A673 (cell line): Measurements from ENCODE around the gene LAMA4. TPM values are rescaled to one million over a fixed set of nuclear protein-coding genes. Genes with fewer than 3 reads are reported as not detected.

Experiments
- BruUV-seq: library from RNA; stranded (reverse); fragments of 400-500 nt; replicated peaks from 2 replicates; lab custom pipeline; 2021; lab: Mats Ljungman, UMichigan
- CTCF ChIA-PET: fragments of 300-600 bp; sonication (Branson Sonifier 250); formaldehyde crosslinking; loops from one replicate; lab custom pipeline; 2022; ENCODE audit warnings: antibody characterized with exemption; lab: Charles Lee
- POLR2A ChIA-PET: fragments of 300-600 bp; sonication (Branson Sonifier 250); formaldehyde crosslinking; loops from one replicate; lab custom pipeline; 2022; ENCODE audit warnings: antibody characterized with exemption; ENCODE audit not compliant: low non-redundant PET; lab: Charles Lee
- DNase-seq: peaks from one replicate; pipeline ENCODE4 v3.0.0-alpha.2; 2015; ENCODE audit warnings: low spot score
- H3K27ac ChIP-seq: fragments of 200-600 bp; sonication (generic); 2 replicates; pipeline ENCODE4 v1.5.1; 2016; ENCODE audit warnings: mixed run types, low read depth, mild to moderate bottlenecking, mixed read lengths, antibody characterized with exemption, low read length; ENCODE audit not compliant: poor library complexity, severe bottlenecking
- H3K27me3 ChIP-seq: fragments of 200-600 bp; sonication (generic); replicated peaks from 2 replicates; pipeline ENCODE4 v1.6.1; 2017; ENCODE audit warnings: mixed run types, low read depth, mild to moderate bottlenecking, mixed read lengths, antibody characterized with exemption, low read length; ENCODE audit not compliant: insufficient read depth, poor library complexity
- H3K36me3 ChIP-seq: fragments of 200-600 bp; sonication (generic); 2 replicates; pipeline ENCODE4 v1.6.1; 2016; ENCODE audit warnings: mixed run types, mild to moderate bottlenecking, mixed read lengths, antibody characterized with exemption, low read length; ENCODE audit not compliant: insufficient read depth, poor library complexity, severe bottlenecking
- H3K4me1 ChIP-seq: fragments of 200-600 bp; sonication (generic); 2 replicates; pipeline ENCODE4 v1.6.1; 2017; ENCODE audit warnings: mixed run types, mild to moderate bottlenecking, mixed read lengths, antibody characterized with exemption, low read length; ENCODE audit not compliant: insufficient read depth, poor library complexity, severe bottlenecking
- H3K4me3 ChIP-seq: fragments of 200-600 bp; sonication (generic); 2 replicates; pipeline ENCODE4 v1.5.1; 2016; ENCODE audit warnings: low read depth, mixed run types, mild to moderate bottlenecking, mixed read lengths, low read length; ENCODE audit not compliant: poor library complexity, severe bottlenecking
- H3K9me3 ChIP-seq: fragments of 200-600 bp; sonication (generic); 2 replicates; pipeline ENCODE4 v1.6.1; 2016; ENCODE audit warnings: mixed run types, low read depth, mild to moderate bottlenecking, mixed read lengths, antibody characterized with exemption, low read length; ENCODE audit not compliant: poor library complexity, severe bottlenecking
- EZH2 ChIP-seq: fragments of 200-600 bp; sonication (generic); IDR thresholded peaks from 2 replicates; pipeline ENCODE4 v1.6.1; 2017; ENCODE audit warnings: borderline replicate concordance, low read depth, mild to moderate bottlenecking, mixed read lengths, antibody characterized with exemption, low read length; ENCODE audit not compliant: poor library complexity, severe bottlenecking
- intact Hi-C: fragments of 100-400 bp; cut with micrococcal nuclease; formaldehyde crosslinking; loops from one replicate; pipeline ENCODE4 v1.10.0; 2022; ENCODE audit not compliant: unreplicated experiment
- total RNA-seq: library from RNA; stranded (reverse); gene quantifications from 2 replicates; pipeline ENCODE4 v1.2.3, GENCODE V29; 2021
- TF ChIP-seq, protein P1 (sequence below): fragments of 300-800, 200-600 bp; sonication (generic); conservative IDR thresholded peaks from 2 replicates; pipeline ENCODE4 v1.5.1; 2017; ENCODE audit warnings: low read depth, mild to moderate bottlenecking, antibody characterized with exemption, low read length, moderate library complexity, mixed read lengths

The LAMA4 gene
- total RNA-seq, 1 experiment from 2014 or later: 1.2 TPM

DNA sequence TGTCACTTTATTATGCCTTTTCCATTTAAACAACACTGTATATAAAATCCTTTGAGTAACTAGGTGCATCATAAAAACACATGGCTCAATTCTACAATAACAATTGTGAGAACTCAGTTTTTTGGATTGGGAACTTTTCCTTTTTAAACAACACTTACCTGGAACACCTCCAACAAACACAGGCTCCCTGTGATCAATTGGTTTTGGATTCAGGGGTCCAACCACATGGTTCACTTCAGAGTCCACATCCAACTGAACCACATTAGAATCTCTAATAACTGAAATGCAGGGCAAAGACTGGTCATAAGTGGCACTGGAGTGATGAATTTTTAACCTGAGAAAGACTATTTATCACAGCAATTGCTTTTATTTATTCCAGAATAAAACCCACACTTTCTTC, 140.4 kb downstream of the LAMA4 start:
- Histone ChIP-seq H3K27ac (no peak overlapping the region), H3K4me1 (no peaks in the 10 kb centered on the region), H3K9me3 (no peaks in the 10 kb centered on the region), H3K36me3 (no peaks in the 10 kb centered on the region), H3K27me3 (peaks cover 4% of the 10 kb centered on the region), H3K4me3 (no peak overlapping the region)
- CTCF ChIA-PET: no interaction called here
- TF ChIP-seq, protein P1, sequence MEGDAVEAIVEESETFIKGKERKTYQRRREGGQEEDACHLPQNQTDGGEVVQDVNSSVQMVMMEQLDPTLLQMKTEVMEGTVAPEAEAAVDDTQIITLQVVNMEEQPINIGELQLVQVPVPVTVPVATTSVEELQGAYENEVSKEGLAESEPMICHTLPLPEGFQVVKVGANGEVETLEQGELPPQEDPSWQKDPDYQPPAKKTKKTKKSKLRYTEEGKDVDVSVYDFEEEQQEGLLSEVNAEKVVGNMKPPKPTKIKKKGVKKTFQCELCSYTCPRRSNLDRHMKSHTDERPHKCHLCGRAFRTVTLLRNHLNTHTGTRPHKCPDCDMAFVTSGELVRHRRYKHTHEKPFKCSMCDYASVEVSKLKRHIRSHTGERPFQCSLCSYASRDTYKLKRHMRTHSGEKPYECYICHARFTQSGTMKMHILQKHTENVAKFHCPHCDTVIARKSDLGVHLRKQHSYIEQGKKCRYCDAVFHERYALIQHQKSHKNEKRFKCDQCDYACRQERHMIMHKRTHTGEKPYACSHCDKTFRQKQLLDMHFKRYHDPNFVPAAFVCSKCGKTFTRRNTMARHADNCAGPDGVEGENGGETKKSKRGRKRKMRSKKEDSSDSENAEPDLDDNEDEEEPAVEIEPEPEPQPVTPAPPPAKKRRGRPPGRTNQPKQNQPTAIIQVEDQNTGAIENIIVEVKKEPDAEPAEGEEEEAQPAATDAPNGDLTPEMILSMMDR: no peak
- TF ChIP-seq EZH2: no peak
- intact Hi-C loops: no loop called here
- no peak for DNase-seq
- BruUV-seq: no TSS peak
- POLR2A ChIA-PET: no interaction called here

DNA sequence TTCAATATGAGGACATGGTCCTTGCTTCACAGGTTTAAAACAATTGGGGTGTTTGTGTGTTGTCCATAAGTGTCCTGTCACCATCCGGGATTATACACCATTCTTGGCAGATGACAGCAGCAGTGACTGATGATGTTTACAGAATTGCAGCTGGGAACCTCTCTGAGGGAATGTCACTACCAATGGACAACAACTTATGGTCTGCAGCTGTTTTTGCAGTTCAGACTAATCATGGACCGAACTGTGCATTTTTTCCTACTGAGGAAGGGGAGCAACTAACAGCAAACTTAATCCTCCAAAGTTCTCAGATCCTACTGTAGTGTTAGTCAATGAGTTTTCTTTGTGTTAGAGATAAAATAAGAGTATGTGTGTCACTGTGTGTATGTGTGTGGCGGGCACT, 140.9 kb downstream of the LAMA4 start:
- Histone ChIP-seq H3K36me3 (no peaks in the 10 kb centered on the region), H3K27ac (no peak overlapping the region), H3K4me3 (no peak overlapping the region), H3K9me3 (no peaks in the 10 kb centered on the region), H3K4me1 (no peaks in the 10 kb centered on the region), H3K27me3 (peaks cover 4% of the 10 kb centered on the region)
- no TSS peak for BruUV-seq
- intact Hi-C loops: no loop called here
- no peak for DNase-seq
- CTCF ChIA-PET: no interaction called here
- TF ChIP-seq, protein P1: no peak
- TF ChIP-seq EZH2: no peak
- POLR2A ChIA-PET: no interaction called here

DNA sequence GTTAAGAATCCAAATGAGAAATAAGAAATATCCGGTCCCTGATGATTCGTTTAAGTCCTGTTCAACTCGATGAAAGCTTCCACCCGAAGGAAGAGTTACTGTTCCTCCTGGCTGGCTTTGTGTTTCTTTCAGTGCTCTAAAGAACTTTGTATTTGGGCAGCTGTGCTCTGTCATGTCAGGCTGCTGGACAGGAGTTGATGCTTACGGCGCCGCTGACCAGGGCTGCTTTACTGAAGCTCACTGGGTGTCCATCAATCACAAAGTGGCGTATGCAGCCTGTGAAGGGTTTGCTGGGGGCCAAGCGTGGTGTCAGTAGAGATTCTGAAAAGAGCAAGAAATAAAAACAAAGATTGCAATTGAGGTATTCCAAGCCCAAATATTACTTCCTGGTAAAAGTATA, 145.1 kb downstream of the LAMA4 start:
- Histone ChIP-seq H3K4me3 (no peak overlapping the region), H3K4me1 (no peaks in the 10 kb centered on the region), H3K9me3 (no peaks in the 10 kb centered on the region), H3K36me3 (no peaks in the 10 kb centered on the region), H3K27ac (no peak overlapping the region), H3K27me3 (no peaks in the 10 kb centered on the region)
- no TSS peak for BruUV-seq
- CTCF ChIA-PET: no interaction called here
- intact Hi-C loops: no loop called here
- DNase-seq: no peak
- TF ChIP-seq EZH2: no peak
- TF ChIP-seq, protein P1: no peak
- POLR2A ChIA-PET: no interaction called here
